ENCODE measurements around the gene NR1D2. TPM values are rescaled to one million over a fixed set of nuclear protein-coding genes. Genes with fewer than 3 reads are reported as not detected.

The NR1D2 gene
- polyA plus RNA-seq, 1 donor from 2014 or later, result 12.9 TPM

- Histone ChIP-seq H3K27ac (ENCODE audit: low read length) (no peak overlapping the region), H4K20me1 (ENCODE audit: insufficient read depth) (no peaks in the 10 kb centered on the region), H2AFZ (ENCODE audit: low read depth, low read length) (no peak overlapping the region), H3K9ac (ENCODE audit: low read length) (no peak overlapping the region), H3K27me3 (ENCODE audit: insufficient read depth, low read depth, low read length) (no peaks in the 10 kb centered on the region), H3K36me3 (ENCODE audit: insufficient read depth, low read length) (peaks cover 5% of the 10 kb centered on the region), H3F3A (ENCODE audit: insufficient read depth, low read length, poor library complexity, severe bottlenecking) (no peaks in the 10 kb centered on the region), H3K4me3 (ENCODE audit: low read length) (no peak overlapping the region), H3K9me3 (ENCODE audit: low read length) (no peaks in the 10 kb centered on the region), H3K4me2 (ENCODE audit: low read length) (no peak overlapping the region), H3K9me2 (ENCODE audit: insufficient read depth, low read length) (no peaks in the 10 kb centered on the region), H3K79me2 (replicated peaks; ENCODE audit: insufficient read depth, low read length) (no peaks in the 10 kb centered on the region)
- TF ChIP-seq TAF1 (IDR thresholded peaks at IDR 0.05; ENCODE audit: low read depth) (no peak), POLR2AphosphoS5 (IDR thresholded peaks at IDR 0.05) (no peak), EZH2 (IDR thresholded peaks at IDR 0.05; ENCODE audit: borderline replicate concordance, insufficient read depth, low read length, poor library complexity, severe bottlenecking) (no peak), SMC3 (conservative IDR thresholded peaks at IDR 0.05; ENCODE audit: poor library complexity) (no peak), MXI1 (conservative IDR thresholded peaks at IDR 0.05; ENCODE audit: poor library complexity, severe bottlenecking) (no peak), RAD21 (conservative IDR thresholded peaks at IDR 0.05) (no peak), REST (IDR thresholded peaks at IDR 0.05; ENCODE audit: borderline replicate concordance) (no peak), EP300 (conservative IDR thresholded peaks at IDR 0.05; ENCODE audit: poor library complexity, severe bottlenecking) (no peak)
Measured at GRCh38 chr3:23926246-23926645, 18.8 kb upstream of the NR1D2 start.

GRCh38 chr3:23926736-23927135 is 18.4 kb upstream of the NR1D2 start:
- no peaks in the 10 kb centered on the region for H4K20me1 ChIP-seq (ENCODE audit: insufficient read depth)
- no peaks in the 10 kb centered on the region for H3F3A ChIP-seq (ENCODE audit: insufficient read depth, low read length, poor library complexity, severe bottlenecking)
- no peak for TF ChIP-seq MXI1 (conservative IDR thresholded peaks at IDR 0.05; ENCODE audit: poor library complexity, severe bottlenecking)
- no peak for TF ChIP-seq TAF1 (IDR thresholded peaks at IDR 0.05; ENCODE audit: low read depth)
- TF ChIP-seq EZH2 (IDR thresholded peaks at IDR 0.05; ENCODE audit: borderline replicate concordance, insufficient read depth, low read length, poor library complexity, severe bottlenecking), result no peak
- TF ChIP-seq EP300 (conservative IDR thresholded peaks at IDR 0.05; ENCODE audit: poor library complexity, severe bottlenecking), result no peak
- no peak for TF ChIP-seq REST (IDR thresholded peaks at IDR 0.05; ENCODE audit: borderline replicate concordance)
- TF ChIP-seq POLR2AphosphoS5 (IDR thresholded peaks at IDR 0.05), result no peak
- TF ChIP-seq, protein P1, sequence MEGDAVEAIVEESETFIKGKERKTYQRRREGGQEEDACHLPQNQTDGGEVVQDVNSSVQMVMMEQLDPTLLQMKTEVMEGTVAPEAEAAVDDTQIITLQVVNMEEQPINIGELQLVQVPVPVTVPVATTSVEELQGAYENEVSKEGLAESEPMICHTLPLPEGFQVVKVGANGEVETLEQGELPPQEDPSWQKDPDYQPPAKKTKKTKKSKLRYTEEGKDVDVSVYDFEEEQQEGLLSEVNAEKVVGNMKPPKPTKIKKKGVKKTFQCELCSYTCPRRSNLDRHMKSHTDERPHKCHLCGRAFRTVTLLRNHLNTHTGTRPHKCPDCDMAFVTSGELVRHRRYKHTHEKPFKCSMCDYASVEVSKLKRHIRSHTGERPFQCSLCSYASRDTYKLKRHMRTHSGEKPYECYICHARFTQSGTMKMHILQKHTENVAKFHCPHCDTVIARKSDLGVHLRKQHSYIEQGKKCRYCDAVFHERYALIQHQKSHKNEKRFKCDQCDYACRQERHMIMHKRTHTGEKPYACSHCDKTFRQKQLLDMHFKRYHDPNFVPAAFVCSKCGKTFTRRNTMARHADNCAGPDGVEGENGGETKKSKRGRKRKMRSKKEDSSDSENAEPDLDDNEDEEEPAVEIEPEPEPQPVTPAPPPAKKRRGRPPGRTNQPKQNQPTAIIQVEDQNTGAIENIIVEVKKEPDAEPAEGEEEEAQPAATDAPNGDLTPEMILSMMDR (IDR thresholded peaks at IDR 0.05; ENCODE audit: poor library complexity, severe bottlenecking), result no peak
- TF ChIP-seq SMC3 (conservative IDR thresholded peaks at IDR 0.05; ENCODE audit: poor library complexity), result no peak
- no peak for TF ChIP-seq RAD21 (conservative IDR thresholded peaks at IDR 0.05)
- H3K4me2 ChIP-seq (ENCODE audit: low read length), result no peak overlapping the region
- no peaks in the 10 kb centered on the region for H3K9me3 ChIP-seq (ENCODE audit: low read length)
- no peak overlapping the region for H2AFZ ChIP-seq (ENCODE audit: low read depth, low read length)
- no peak overlapping the region for H3K9ac ChIP-seq (ENCODE audit: low read length)
- H3K79me2 ChIP-seq (replicated peaks; ENCODE audit: insufficient read depth, low read length), result no peaks in the 10 kb centered on the region
- H3K27ac ChIP-seq (ENCODE audit: low read length), result no peak overlapping the region
- no peaks in the 10 kb centered on the region for H3K9me2 ChIP-seq (ENCODE audit: insufficient read depth, low read length)
- H3K4me3 ChIP-seq (ENCODE audit: low read length), result no peak overlapping the region
- peaks cover 3% of the 10 kb centered on the region for H3K36me3 ChIP-seq (ENCODE audit: insufficient read depth, low read length)
- H3K27me3 ChIP-seq (ENCODE audit: insufficient read depth, low read depth, low read length), result no peaks in the 10 kb centered on the region

Data from neural cell (in vitro differentiated cells).